ENCODE data around the gene RPGRIP1.
"Not testable (repeated sequence)": the region's sequence is repeated elsewhere in the genome, so short reads cannot be mapped to it uniquely, and the experiment has no call there.

The RPGRIP1 gene

DNA sequence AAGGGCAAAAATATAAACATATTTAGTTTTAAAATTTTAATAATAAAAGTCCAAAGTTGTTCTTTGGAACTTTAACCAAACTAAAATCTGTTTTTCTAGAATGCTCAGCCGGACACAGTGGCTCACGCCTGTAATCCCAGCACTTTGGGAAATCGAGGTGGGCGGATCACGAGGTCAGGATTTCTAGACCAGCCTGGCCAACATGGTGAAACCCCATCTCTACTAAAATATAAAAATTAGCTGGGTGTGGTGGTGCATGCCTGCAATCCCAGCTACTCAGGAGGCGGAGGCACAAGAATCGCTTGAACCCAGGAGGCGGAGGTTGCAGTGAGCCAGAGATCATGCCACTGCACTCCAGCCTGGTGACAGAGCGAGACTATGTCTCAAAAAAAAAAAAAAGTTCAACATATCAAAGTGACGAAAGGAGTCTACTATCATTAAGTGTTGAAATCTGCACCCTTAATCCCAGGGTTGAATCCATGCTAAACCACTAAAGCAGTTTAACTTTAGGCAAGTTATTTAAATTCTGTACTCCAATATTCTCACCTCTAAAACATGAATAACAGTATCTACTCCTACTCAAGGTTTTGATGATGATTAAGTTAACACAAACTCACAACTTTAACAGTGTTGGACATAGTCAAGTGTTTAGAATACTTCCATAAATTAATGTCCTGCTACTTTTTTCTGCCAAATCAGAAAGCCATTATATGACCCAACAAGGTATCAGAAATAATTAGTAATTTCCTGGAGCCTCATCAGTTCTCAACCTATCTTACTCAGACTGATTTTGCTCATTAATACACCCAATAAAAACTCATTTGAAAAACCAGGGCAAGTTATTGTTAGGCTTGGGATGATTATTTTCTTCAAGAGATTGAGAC is 21.6 kb upstream of the RPGRIP1 start:
- no peak for DNase-seq

DNA sequence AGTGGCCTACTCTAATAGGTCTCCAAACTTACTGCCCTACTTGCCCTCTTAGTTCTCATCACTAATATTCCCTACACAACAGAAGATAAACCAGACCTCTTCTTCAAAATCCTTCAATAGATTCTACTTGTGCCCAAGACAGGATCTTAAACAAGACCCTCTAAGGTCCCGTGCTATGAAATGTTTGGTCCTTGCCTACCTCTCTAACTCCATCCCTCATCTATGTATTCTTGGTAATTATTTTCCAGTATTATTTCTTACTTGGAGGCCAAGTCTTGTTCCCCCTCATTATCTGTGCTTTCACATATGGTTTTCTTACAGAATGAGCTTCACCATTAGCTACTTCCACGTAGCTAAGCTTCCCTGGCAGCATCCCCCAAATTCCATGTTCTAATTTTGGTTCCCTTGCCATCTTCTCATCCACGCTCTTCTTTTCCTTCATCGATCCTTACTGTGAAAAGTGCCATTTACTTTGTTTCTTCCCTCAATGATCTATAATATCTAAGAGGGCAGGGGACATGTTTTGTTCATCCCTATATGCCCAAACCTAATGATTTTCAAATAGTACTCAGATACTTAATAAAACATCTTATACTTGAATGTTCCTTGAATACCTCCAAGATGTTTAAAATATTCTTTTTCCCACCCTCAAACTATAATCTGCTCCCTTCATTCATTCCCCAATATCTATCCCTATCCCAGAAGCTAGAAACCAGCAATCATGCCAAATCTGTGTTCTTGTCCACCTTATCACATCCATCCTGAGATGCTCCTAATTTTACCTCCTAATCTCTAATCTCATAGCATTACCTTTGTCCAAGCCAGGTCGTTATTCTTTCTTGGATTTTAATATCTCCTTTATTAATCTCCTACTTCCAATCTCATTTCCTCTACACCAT is 20.7 kb upstream of the RPGRIP1 start:
- no peak for DNase-seq

DNA sequence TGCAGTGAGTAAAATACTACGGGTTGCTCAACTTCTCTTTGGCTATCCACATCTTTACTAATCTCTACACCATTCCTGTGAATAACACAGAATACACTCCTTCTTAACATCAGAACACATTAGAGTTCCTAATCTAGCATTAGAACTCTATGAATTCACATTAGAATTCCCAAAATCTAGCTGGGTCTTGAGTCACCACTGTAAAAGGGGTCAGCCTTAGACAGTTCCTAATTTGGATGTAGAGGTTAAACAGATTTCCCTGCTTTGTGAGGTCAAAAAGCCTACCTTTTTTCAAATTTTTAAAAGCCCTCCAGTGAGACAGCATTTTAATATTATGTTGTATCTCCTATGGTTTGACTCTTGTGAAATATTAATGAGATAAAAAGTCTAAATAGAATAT is 18.1 kb upstream of the RPGRIP1 start:
- no peak for DNase-seq

DNA sequence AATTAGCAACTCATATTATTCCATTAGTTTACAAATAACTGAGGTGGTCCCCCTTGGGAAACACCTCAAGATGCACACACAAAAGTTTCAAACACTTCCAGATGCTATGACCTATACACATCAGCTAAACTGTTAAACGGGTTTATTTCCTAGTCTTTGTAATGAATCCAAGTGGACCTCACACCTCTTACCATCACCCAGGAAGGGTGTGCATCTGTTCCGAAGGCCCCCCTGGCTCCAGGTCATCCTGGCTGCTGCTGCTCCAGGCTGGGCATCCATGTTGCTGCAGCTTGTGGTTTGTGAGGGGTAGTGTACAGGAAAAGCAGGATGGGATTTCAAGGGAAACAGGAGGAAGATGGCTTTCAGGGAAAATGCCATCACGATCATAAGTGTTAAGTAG is 17.5 kb upstream of the RPGRIP1 start:
- DNase-seq, result no peak

DNA sequence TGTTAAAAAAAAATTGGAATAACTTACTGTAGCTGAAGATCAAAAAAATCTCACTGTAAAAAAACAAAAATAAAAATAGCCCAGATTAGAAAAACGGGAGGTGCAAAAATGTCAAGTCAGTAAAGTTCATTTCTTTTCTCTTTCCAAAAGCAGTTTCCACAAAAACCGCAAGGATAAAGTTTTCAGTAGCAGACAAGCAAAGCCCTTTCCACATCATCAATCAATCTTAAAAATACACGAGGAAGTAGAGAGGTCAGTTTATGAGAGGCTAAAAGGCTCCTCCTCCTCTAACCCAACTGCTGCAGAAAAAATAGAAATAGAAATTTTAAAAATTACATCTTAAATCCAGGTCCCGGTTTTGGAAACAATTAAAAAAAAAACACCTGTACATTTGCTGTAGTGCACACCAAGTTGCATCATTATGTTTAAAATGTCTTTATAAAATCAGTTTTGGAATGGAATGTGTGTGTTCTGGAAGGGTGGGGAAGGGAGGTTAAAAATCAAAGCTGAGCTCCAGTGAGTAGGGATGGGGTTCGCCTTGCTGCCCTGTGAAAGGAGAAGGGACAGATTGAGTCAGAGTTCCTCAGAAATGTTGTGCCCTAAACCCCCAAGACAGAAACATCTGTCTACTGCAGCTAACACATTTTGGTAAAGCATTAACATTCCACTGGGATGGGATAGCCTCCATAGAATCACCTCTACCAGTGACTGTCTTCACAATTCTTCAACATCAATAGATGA is 16.4 kb upstream of the RPGRIP1 start:
- no peak for DNase-seq

DNA sequence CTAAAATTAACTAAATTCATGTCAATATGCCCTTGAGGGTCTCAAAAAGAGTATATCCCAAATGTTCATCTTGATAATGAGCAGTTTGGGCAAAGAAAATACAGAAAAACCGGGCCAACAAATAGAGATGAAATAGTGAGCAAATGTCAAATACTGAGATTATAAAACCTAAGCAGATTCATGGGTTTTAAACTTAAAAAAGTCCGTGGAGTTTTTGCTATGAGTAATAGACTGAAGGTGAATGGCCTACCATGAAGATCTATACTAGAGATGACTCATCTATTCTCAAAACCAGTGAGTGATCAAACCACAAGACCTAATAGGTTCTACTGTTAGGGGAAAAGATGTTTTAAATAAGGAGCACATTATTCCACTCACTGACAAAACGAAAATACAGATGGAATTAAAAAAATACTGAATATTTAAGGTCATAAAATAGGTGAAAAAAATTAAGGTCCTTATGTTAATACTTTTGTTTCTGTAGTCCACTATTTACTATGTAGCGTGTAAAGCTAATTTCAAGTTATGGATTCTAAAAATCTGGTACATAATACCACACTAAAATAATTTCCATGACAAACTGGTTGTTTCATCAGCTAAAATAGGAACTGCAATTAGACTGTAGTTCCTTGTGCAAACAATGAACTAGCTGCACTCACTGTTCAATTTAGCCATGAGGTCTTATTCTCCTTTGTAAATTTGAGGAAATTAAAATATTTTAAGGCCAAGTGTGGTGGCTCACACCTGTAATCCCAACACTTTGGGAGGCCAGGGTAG is 15.7 kb upstream of the RPGRIP1 start:
- DNase-seq, result no peak

DNA sequence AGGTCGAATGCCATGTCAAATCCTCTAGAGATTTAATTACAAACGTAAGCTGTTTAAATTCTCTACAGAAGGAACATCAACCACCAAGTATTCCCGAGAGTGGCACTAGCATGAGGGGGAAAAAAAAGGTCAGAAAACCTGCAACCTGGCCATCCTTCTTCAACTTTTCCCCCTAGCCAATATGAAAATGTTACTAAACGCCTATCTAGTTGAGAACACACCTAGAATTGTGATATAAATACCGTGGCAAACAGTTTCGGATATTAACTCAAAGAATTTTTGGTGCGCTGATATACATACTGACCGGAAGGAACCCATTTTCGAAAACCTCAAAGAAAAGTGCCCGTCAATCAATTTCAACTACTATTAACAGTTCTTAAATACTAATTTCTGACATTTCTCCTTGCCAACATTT is 12.4 kb upstream of the RPGRIP1 start:
- no peak for DNase-seq

DNA sequence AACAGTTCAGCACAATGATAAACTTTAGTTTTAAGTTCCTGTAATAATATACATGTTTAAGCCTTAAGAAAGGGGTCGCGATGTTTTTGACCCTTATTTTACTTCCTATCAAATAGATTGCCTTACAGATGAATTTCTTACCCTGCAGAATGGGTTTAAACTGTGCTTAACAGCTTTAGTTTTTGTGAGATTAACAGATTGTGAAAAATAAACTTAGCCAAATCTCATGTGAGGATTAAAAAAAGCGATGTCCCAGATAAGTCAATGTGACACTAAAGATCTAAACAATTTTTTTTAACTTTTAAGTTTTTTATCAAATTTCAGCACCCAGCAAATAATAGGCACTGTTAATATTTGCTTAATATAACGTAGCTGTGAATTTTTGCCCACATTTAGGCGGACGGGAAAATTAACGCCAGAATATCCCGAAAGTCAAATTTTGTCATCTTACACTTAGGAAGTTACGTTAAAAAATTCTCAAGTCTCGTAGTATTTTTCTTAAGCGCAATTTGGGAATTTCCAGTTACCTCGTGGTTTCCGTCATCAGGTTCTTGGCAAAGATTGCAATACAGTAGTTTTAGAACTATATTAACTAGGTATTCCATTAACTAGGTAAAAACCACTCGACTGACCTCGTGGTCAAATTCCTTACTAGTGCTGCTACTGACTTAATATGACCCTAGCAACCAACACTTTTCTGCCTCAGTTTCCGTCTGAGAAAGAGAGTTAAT is 11.8 kb upstream of the RPGRIP1 start:
- peak in 1 of 51 donors; percentile 4 for DNase-seq

DNA sequence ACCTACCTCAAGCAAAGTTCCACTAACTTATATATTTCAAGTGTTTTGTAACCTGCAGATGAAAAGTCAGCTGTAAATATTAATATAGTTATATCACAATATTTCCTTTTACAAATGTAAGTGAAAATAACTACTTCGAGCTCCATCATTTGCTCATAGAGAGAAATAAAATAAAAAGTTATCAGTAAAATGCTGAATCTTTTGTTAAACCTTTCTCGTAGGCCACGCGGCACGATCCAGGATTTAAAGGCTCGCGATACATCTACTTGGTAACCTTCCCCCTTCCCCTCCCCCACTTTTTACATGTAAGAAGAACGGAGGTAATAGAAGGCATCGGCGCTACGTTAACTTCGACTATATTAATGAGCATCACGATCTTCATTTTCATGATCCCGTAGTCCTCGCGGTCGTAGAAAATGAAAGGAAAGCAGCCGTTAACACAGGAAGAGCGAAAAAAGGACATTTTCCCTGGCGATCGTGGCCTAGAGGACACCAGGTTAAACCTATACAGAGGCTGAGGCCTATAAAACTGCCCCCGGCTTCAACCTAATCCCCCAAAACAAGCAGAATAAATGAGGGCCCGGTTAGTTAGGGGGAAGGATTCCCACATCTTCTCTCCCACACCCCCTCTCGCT is 11.1 kb upstream of the RPGRIP1 start:
- DNase-seq, result peak in 7 of 51 donors; percentile 12 to 49 (median 24)

DNA sequence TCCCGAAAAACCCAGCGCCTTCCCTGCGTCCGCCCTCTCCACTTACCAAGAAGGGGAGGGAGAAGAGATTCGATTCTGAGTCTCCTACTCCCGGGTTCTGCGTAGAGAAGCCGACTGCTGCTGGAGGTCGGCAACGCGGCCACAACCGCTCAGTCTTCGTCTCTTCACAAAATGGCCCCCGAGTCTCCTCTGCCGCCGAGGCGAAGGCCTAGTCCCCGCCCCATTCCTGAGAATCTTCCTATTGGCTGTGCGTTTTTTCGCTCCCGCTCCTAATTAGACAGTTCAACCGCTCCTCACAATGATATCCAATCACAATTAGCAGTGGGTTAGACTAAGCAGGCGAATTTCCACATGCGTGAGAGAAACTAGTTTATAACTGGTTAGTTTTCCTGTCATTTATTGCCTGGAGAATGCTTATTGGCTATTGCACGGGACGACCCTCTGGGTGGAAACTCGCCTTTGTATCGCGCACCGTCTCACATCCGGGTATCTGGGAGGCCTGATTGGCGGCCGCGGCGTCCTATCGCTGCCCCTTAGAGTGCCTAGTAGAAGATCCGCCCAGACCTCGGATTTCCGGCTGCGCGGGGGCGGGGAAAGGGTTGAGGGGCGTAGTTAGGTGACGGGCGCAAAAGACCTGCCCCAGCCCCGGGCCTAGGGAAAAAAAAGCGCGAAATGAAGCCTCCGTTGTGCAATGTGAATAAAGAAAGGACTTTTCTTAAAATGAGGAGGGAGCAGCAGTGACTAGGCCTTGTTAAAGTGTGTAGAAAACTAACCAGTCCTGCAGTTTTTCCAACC is 10.4 kb upstream of the RPGRIP1 start, which contains the start of gene HNRNPC:
Gene HNRNPC, minus strand, starts transcription at position 191 of the 795 bp plus-strand sequence. CDS start 35,249 bp downstream, outside the sequence.
- DNase-seq, result peak; percentile 90 to 100 (median 99)

DNA sequence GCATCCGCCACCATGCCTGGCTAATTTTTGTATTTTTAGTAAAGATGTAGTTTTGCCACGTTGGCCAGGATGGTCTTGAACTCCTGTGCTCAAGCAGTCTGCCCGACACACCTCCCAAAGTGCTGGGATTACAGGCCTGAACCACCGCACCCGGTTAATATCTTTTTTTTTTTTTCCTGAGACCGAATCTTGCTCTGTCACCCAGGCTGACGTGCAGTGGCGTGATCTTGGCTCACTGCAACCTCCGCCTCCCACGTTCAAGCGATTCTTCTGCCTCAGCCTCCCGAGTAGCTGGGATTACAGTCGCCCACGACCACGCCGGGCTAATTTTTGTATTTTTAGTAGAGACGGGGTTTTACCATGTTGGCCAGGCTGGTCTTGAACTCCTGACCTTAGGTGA is 7.2 kb upstream of the RPGRIP1 start:
- DNase-seq, result not testable (repeated sequence)

DNA sequence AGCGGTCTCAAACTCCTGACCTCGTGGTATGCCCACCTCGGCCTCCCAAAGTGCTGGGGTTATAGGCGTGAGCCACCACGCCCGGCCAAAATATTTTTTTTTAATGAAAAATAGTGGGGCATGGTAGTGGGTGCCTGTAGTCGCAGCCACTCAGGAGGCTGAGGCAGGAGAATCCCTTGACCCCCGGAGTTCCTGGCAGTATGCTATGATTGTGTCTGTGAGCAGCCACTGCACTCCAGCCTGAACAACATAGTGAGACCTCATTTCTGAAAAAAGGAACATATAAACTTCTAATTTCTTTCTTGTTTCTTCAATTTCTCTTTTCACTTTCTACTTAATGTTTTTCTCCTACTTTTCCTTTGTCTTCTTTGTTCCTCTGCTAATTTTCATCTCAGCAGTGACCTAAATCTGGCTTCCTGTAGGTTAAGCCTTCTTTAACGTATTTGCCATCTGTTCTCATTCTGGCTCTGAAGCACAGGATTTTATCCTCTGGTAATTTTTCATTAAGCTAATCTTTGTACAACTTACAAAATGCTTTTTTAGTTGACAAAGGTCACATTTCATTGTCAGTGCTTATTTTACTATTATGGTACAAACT is 4.5 kb upstream of the RPGRIP1 start:
- no peak for DNase-seq

DNA sequence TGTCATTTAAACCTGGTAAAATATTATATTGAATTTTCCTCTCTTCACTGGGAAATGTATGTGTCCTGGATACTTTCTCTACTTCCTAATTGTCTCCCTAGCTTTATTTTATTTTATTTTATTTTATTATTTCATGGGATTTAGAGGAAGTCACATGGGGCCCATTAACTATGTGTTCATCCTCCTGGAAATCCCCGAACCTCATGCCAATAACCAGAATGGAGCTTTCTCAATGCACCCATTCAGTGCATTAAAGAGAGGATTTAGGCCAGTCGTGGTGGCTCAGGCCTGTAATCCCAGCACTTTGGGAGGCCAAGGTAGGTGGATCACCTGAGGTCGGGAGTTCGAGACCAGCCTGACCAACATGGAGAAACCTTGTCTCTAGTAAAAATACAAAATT is 1.3 kb upstream of the RPGRIP1 start:
- DNase-seq, result no peak

DNA sequence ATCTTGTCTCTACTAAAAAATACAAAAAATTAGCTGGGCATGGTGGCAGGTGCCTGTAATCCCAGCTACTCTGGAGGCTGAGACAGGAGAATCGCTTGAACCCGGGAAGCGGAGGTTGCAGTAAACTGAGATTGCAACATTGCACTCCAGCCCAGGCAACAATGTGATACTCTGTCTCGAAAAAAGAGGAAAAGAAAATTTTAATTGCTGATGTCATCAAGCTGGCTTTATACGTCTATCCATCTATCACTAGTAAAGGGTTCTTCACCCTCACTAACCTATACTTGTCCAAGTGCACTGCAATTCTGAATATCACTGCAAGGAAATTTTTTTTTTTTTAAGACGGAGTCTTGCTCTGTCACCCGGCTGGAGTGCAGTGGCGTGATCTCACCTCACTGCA is 2.0 kb downstream of the RPGRIP1 start:
- not testable (repeated sequence) for DNase-seq

DNA sequence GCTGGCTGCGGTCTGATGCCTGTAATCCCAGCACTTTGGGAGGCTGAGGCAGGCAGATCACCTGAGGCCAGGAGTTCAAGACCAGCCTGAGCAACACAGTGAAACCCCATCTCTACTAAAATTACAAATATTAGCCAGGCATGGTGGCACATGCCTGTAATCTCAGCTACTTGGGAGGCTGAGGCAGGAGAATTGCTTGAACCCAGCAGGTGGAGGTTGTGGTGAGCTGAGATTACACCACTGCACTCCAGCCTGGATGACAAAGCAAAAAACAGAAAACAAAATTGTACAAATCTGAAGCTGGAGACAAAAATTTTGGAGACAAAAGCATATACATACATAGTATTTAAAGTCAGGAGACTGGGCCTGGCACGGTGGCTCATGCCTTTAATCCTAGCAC is 6.6 kb downstream of the RPGRIP1 start:
- DNase-seq, result not testable (repeated sequence)

DNA sequence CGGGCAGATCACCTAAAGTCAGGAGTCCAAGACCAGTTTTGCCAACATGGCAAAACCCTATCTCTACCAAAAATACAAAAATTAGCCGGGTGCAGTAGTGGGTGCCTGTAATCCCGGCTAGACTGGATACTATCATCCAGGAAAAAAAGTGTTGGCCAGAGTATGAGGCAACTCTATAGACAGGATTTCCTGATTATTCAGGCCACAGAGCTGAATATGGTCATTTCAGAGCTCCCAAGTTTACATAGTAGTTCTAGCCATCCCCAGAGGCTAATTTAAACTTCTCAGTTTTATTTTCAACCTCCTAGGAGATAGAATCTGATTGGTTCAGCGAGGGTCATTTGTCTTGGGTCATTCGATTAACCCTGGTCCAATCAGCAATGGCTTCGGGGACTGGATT is 7.3 kb downstream of the RPGRIP1 start:
- DNase-seq, result no peak

DNA sequence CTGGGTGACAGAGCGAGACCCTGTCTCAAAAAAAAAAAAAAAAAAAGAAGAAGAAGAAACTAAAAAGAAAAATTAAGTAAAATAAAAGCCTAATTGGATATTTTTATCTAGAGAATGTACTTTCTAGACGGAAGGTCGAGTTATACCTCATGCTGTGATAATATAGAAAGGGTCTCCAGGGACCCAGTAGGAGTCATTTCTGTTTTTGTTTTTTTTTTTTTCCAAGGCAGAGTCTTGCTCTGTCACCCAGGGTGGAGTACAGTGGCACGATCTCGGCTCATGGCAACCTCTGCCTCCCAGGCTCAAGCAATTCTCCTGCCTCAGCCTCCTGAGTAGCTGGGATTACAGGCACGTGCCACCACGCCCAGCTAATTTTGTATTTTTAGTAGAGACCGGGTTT is 14.1 kb downstream of the RPGRIP1 start:
- not testable (repeated sequence) for DNase-seq

DNA sequence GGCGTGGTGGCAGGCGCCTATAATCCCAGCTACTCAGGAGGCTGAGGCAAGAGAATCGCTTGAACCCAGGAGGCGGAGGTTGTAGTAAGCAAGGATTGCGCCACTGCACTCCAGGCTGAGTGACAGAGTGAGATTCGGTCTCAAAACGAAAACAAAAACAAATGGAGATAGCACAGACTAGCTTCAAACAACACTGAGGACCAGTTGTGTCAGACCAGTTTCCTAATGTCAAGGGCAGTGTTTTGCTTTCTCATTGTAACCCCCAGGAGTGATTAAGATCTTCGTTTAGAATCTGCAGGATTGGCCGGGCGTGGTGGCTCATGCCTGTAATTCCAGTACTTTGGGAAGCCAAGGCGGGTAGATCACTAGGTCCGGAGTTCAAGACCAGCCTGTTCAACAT is 18.5 kb downstream of the RPGRIP1 start:
- no peak for DNase-seq
